ENCODE results near the gene PMF1.

GRCh38 chr1:156236164-156236563 is 23.4 kb downstream of the PMF1 start:
- TF ChIP-seq POLR2A (IDR thresholded peaks at IDR 0.05) (no peak), CTCF (IDR thresholded peaks at IDR 0.05) (no peak)

All from prostate gland (tissue), 2 donors.